RWPE1 (cell line): ENCODE results near the gene LRP3.

Experiments used
- CTCF ChIA-PET: fragments of 350-600 bp; sonication (Branson Sonifier 250); formaldehyde crosslinking; extraction: SDS; loops from one replicate; lab custom pipeline; 2021; lab: Yijun Ruan, JAX
- POLR2A ChIA-PET: fragments of 400-600 bp; formaldehyde crosslinking; extraction: SDS; loops from one replicate; lab custom pipeline; 2020; ENCODE audit warnings: antibody characterized with exemption; ENCODE audit not compliant: low non-redundant PET; lab: Yijun Ruan, JAX
- DNase-seq: peaks from one replicate; pipeline ENCODE4 v3.0.0; 2012; ENCODE audit warnings: low spot score
- H3K27ac ChIP-seq: fragments of 450-650 bp; 2 replicates; pipeline ENCODE4 v1.5.1; 2017
- TF ChIP-seq, protein P1 (sequence below): fragments of 450-650 bp; conservative IDR thresholded peaks from 2 replicates; pipeline ENCODE4 v1.5.1; 2017; ENCODE audit warnings: low read depth, mild to moderate bottlenecking

Gene LRP3

GRCh38 chr19:33167438-33167837, 26.7 kb upstream of the LRP3 start:
- no peak for DNase-seq
- H3K27ac ChIP-seq: no peak overlapping the region
- TF ChIP-seq, protein P1, sequence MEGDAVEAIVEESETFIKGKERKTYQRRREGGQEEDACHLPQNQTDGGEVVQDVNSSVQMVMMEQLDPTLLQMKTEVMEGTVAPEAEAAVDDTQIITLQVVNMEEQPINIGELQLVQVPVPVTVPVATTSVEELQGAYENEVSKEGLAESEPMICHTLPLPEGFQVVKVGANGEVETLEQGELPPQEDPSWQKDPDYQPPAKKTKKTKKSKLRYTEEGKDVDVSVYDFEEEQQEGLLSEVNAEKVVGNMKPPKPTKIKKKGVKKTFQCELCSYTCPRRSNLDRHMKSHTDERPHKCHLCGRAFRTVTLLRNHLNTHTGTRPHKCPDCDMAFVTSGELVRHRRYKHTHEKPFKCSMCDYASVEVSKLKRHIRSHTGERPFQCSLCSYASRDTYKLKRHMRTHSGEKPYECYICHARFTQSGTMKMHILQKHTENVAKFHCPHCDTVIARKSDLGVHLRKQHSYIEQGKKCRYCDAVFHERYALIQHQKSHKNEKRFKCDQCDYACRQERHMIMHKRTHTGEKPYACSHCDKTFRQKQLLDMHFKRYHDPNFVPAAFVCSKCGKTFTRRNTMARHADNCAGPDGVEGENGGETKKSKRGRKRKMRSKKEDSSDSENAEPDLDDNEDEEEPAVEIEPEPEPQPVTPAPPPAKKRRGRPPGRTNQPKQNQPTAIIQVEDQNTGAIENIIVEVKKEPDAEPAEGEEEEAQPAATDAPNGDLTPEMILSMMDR: no peak
- ChIA-PET POLR2A (interaction anchor here (1.1 kb wide), 1 partner anchor 10 kb away, joined by 4 read pairs; no protein-coding TSS in a partner anchor), CTCF (no interaction called here)

DNA sequence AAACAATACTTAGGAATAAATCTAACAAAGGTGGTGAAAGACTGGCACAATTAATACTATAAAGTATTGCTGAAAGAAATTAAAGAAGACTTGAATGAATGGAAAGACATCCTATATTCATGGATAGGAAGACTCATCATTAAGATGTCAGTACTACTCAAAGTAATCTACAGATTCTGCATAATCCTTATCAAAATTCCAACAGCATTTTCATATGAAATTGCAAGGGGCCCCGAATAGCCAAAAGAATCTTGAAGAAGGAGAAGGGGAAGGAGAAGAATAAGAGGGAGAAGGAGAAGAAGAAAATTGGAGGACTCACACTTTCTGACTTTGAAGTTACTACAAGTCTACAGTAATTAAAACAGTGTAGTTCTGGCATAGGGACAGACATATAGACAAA, 25.6 kb upstream of the LRP3 start:
- TF ChIP-seq, protein P1: no peak
- DNase-seq: no peak
- ChIA-PET POLR2A (no interaction called here), CTCF (interaction anchor here (0.6 kb wide), 1 partner anchor 873 kb away, joined by 4 read pairs; no protein-coding TSS in a partner anchor)
- no peak overlapping the region for H3K27ac ChIP-seq

- H3K27ac ChIP-seq: no peak overlapping the region
- no peak for DNase-seq
- ChIA-PET POLR2A (no interaction called here), CTCF (no interaction called here)
- TF ChIP-seq, protein P1: no peak
Observed at GRCh38 chr19:33171222-33171795, 22.8 kb upstream of the LRP3 start.

- ChIA-PET CTCF (no interaction called here), POLR2A (no interaction called here)
- H3K27ac ChIP-seq: no peak overlapping the region
Observed at GRCh38 chr19:33171916-33172359, 22.2 kb upstream of the LRP3 start.

DNA sequence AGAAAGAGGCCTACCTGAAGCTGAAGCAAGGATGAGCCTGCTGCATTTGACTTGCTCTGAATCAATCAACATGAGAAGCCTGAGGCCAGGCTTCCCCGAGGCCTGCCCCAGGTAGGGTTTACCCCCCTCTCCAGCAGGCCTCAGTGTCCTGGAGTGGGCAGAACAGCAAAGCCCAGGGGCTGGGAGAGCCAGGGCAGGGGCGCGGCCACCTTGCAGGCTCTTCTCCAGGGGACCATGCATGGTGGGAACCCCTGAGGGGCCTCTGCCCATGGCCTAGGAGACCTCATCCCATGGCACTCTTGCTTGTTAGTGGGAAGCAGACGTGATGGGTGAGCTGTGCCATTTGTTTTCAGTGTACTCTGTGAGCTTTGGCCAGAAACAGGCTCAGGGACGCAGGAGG, 19.9 kb upstream of the LRP3 start:
- TF ChIP-seq, protein P1: no peak
- no peak for DNase-seq
- ChIA-PET CTCF (interaction anchor here (0.6 kb wide), 1 partner anchor 142 kb away, joined by 4 read pairs; no protein-coding TSS in a partner anchor), POLR2A (no interaction called here)
- H3K27ac ChIP-seq: no peak overlapping the region

More at GRCh38 chr19:33171916-33172359, 22.2 kb upstream of the LRP3 start:
- TF ChIP-seq, protein P1: no peak
- no peak for DNase-seq

GRCh38 chr19:33175156-33175782, 18.9 kb upstream of the LRP3 start:
- no peak overlapping the region for H3K27ac ChIP-seq
- DNase-seq: no peak
- CTCF ChIA-PET: interaction anchor here (0.6 to 1.1 kb wide), 2 partner anchors 28 to 31 kb away, joined by 3 to 4 read pairs; no protein-coding TSS in a partner anchor
- POLR2A ChIA-PET: interaction anchor here (0.5 kb wide), 1 partner anchor 30 kb away, joined by 4 read pairs; no protein-coding TSS in a partner anchor
- TF ChIP-seq, protein P1: no peak
